Measurements from ENCODE around the gene CSNK2A1. TPM values are rescaled to one million over a fixed set of nuclear protein-coding genes. Genes with fewer than 3 reads are reported as not detected.

CSNK2A1 gene
- polyA plus RNA-seq, 3 donors = 31.7 to 55.5 (median 35.2) TPM

DNA sequence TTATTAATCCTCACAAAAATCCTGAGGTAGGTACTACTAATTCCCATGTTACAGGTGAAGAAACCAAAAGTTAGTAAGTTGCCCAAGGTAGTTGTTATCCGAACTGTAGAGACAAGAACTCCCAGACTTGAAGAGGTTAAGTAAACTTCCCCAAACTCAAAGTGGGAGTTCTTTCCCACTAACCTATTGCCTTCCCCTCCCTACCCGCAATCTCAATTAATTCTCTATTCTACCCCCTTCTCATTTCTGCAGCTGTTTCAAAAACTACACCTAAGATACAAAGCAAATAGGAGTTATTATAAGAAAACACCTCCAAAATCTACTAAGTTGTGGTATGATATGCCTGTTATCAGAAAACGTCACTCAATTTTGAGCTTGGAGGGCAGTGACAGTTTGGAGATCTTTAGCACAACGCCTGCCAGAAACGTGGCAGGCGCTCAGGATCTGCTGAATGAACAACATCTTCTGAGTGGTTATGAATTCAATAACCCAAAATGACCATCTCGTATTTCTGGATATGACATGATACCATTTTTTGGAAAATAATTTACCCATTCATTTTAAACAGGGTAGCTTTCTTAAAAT is 7.1 kb downstream of the CSNK2A1 start:
- peak overlapping the region in 4 of 7 donors; percentile 1 to 13 (median 4) for H3K27ac Mint-ChIP-seq
- Histone ChIP-seq H3K79me2 (ENCODE audit: insufficient read depth, low read length) (peaks cover 100% of the 10 kb centered on the region), H3K4me3 (replicated peaks in 1 of 3; ENCODE audit: low read depth in 2 of 3, low read length in 3 of 3) (no peak overlapping the region), H3K9ac (ENCODE audit: insufficient read depth, low read length, poor library complexity, severe bottlenecking) (no peak overlapping the region), H3K36me3 (replicated peaks in 1 of 2; ENCODE audit: control insufficient read depth in 1 of 2, insufficient read depth in 2 of 2, low read length in 2 of 2) (no peaks in the 10 kb centered on the region), H3K27me3 (ENCODE audit: control insufficient read depth in 2 of 2, insufficient read depth in 2 of 2, low read length in 2 of 2) (no peaks in the 10 kb centered on the region), H3K4me1 (ENCODE audit: control insufficient read depth in 1 of 2, insufficient read depth in 2 of 2, low read length in 2 of 2) (peaks cover 27 to 50% of the 10 kb centered on the region in 2 donors), H3K9me3 (replicated peaks in 1 of 2; ENCODE audit: control insufficient read depth in 1 of 2, insufficient read depth in 1 of 2, low read length in 2 of 2) (no peaks in the 10 kb centered on the region), H3K27ac (ENCODE audit: low read depth in 1 of 2, low read length in 2 of 2) (peak overlapping the region in 1 of 2 donors; percentile 11), H4K20me1 (ENCODE audit: insufficient read depth, low read length) (peaks cover 100% of the 10 kb centered on the region), H3K4me2 (replicated peaks; ENCODE audit: extremely low read depth, low read length, poor library complexity, severe bottlenecking) (peak overlapping the region; percentile 47), H2AFZ (ENCODE audit: insufficient read depth, low read depth, low read length, poor library complexity, severe bottlenecking) (no peak overlapping the region)
- peaks cover 0 to 5% (median 0%) of the 10 kb centered on the region in 7 donors for H3K9me3 Mint-ChIP-seq
- H3K36me3 Mint-ChIP-seq = peaks cover 6 to 12% of the 10 kb centered on the region in 2 donors
- H3K4me3 Mint-ChIP-seq = no peak overlapping the region
- WGBS (ENCODE audit: insufficient coverage) = 80% methylated on average over 1 of the region's 7 CpGs
- H3K27me3 Mint-ChIP-seq (ENCODE audit: low read depth in 3 of 3) = no peaks in the 10 kb centered on the region
- no peak for DNase-seq
- peaks cover 69% of the 10 kb centered on the region for H3K4me1 Mint-ChIP-seq
- intact Hi-C loops (cut with micrococcal nuclease) = no loop called here
- TF ChIP-seq, protein P1, sequence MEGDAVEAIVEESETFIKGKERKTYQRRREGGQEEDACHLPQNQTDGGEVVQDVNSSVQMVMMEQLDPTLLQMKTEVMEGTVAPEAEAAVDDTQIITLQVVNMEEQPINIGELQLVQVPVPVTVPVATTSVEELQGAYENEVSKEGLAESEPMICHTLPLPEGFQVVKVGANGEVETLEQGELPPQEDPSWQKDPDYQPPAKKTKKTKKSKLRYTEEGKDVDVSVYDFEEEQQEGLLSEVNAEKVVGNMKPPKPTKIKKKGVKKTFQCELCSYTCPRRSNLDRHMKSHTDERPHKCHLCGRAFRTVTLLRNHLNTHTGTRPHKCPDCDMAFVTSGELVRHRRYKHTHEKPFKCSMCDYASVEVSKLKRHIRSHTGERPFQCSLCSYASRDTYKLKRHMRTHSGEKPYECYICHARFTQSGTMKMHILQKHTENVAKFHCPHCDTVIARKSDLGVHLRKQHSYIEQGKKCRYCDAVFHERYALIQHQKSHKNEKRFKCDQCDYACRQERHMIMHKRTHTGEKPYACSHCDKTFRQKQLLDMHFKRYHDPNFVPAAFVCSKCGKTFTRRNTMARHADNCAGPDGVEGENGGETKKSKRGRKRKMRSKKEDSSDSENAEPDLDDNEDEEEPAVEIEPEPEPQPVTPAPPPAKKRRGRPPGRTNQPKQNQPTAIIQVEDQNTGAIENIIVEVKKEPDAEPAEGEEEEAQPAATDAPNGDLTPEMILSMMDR (IDR thresholded peaks at IDR 0.05) = no peak

DNA sequence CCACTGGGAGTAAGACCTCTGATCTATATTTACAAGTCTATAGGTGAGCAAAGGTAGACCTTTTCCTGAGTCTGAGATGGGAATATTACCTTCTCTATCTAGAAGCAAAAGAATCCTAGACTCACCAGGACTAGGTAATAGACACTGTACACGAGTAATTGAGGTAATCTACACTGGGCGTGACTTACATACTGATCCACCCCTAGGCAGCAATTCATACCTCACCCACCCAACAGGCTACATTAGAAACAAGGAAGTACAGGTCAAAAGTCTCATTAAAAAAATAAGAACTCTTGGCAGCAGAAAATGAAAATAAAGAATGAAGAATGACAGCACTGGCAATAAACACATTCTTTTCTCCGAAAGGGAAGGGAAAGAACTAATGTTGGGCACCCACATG is 7.6 kb downstream of the CSNK2A1 start:
- H3K4me1 ChIP-seq (ENCODE audit: control insufficient read depth in 1 of 2, insufficient read depth in 2 of 2, low read length in 2 of 2) = peaks cover 27 to 47% of the 10 kb centered on the region in 2 donors

More for the DNA sequence above, 7.6 kb downstream of the CSNK2A1 start:
- H3K9me3 Mint-ChIP-seq = peaks cover 0 to 4% (median 0%) of the 10 kb centered on the region in 7 donors
- no peaks in the 10 kb centered on the region for H3K9me3 ChIP-seq (replicated peaks in 1 of 2; ENCODE audit: control insufficient read depth in 1 of 2, insufficient read depth in 1 of 2, low read length in 2 of 2)
- no peak for DNase-seq
- H3K36me3 Mint-ChIP-seq = peaks cover 5 to 11% of the 10 kb centered on the region in 2 donors
- H3K27ac ChIP-seq (ENCODE audit: low read depth in 1 of 2, low read length in 2 of 2) = peak overlapping the region in 1 of 2 donors; percentile 11
- no peak overlapping the region for H3K4me3 ChIP-seq (replicated peaks in 1 of 3; ENCODE audit: low read depth in 2 of 3, low read length in 3 of 3)
- H3K79me2 ChIP-seq (ENCODE audit: insufficient read depth, low read length) = peaks cover 100% of the 10 kb centered on the region
- H3K9ac ChIP-seq (ENCODE audit: insufficient read depth, low read length, poor library complexity, severe bottlenecking) = no peak overlapping the region
- TF ChIP-seq, protein P1 (IDR thresholded peaks at IDR 0.05) = no peak
- H3K27ac Mint-ChIP-seq = peak overlapping the region in 5 of 7 donors; percentile 0 to 49 (median 7)
- no peaks in the 10 kb centered on the region for H3K36me3 ChIP-seq (replicated peaks in 1 of 2; ENCODE audit: control insufficient read depth in 1 of 2, insufficient read depth in 2 of 2, low read length in 2 of 2)
- H3K4me1 Mint-ChIP-seq = peaks cover 66% of the 10 kb centered on the region
- no peak overlapping the region for H3K4me3 Mint-ChIP-seq
- H3K27me3 ChIP-seq (ENCODE audit: control insufficient read depth in 2 of 2, insufficient read depth in 2 of 2, low read length in 2 of 2) = no peaks in the 10 kb centered on the region
- H3K27me3 Mint-ChIP-seq (ENCODE audit: low read depth in 3 of 3) = no peaks in the 10 kb centered on the region
- peak overlapping the region; percentile 47 for H3K4me2 ChIP-seq (replicated peaks; ENCODE audit: extremely low read depth, low read length, poor library complexity, severe bottlenecking)
- no CpG with 5 or more reads among the region's 3 CpGs for WGBS (ENCODE audit: insufficient coverage)
- intact Hi-C loops (cut with micrococcal nuclease) = no loop called here
- peaks cover 100% of the 10 kb centered on the region for H4K20me1 ChIP-seq (ENCODE audit: insufficient read depth, low read length)
- H2AFZ ChIP-seq (ENCODE audit: insufficient read depth, low read depth, low read length, poor library complexity, severe bottlenecking) = no peak overlapping the region
